K562 (cell line): ENCODE measurements around the gene LGI4. TPM values are rescaled to one million over a fixed set of nuclear protein-coding genes. Genes with fewer than 3 reads are reported as not detected.

ENCODE experiments used
- HDGF ChIP-seq: fragments of 450-650 bp; IDR thresholded peaks from 2 replicates; pipeline ENCODE4 v1.6.1; 2016
- MCM2 ChIP-seq: fragments of 450-650 bp; IDR thresholded peaks from 2 replicates; pipeline ENCODE4 v1.6.1; 2017; ENCODE audit warnings: low read depth, mild to moderate bottlenecking
- RAD21 ChIP-seq, 2 experiments: fragments of 250-450 bp in 1 of 2; fragments of 450-650 bp in 1 of 2; sonication (Bioruptor Pico) in 1 of 2; formaldehyde crosslinking in 1 of 2; IDR thresholded peaks in 1 of 2; conservative IDR thresholded peaks in 1 of 2; 2 replicates each; pipeline versions ENCODE4 v1.4.0 to v1.8.0; 2020 to 2022; ENCODE audit warnings: mild to moderate bottlenecking in 2 of 2, moderate library complexity in 1 of 2
- RBM22 ChIP-seq: fragments of 200-400 bp; formaldehyde crosslinking; IDR thresholded peaks from 2 replicates; pipeline ENCODE4 v1.6.1; 2018; ENCODE audit warnings: low read length, low read depth; ENCODE audit not compliant: poor library complexity, severe bottlenecking
- RNF219 ChIP-seq: fragments of 250-450 bp; sonication (Bioruptor Pico); IDR thresholded peaks from 2 replicates; pipeline ENCODE4 v1.5.0; 2022; ENCODE audit warnings: mild to moderate bottlenecking
- TAF15 ChIP-seq: fragments of 200-400 bp; formaldehyde crosslinking; IDR thresholded peaks from 2 replicates; pipeline ENCODE4 v1.6.1; 2017; ENCODE audit warnings: mild to moderate bottlenecking, low read depth, low read length, moderate library complexity
- THRB ChIP-seq: fragments of 450-650 bp; formaldehyde crosslinking; conservative IDR thresholded peaks from 2 replicates; pipeline ENCODE4 v1.4.0; 2022; ENCODE audit warnings: mild to moderate bottlenecking, missing genetic modification characterization
- TSC22D4 ChIP-seq: fragments of 450-650 bp; IDR thresholded peaks from 2 replicates; pipeline ENCODE4 v1.6.1; 2016; ENCODE audit warnings: missing genetic modification characterization, missing biosample characterization, control low read depth
- U2AF2 ChIP-seq: fragments of 200-400 bp; formaldehyde crosslinking; optimal IDR thresholded peaks from 2 replicates; pipeline ENCODE3; 2017; ENCODE audit warnings: low read depth, mild to moderate bottlenecking, low read length
- ZBTB5 ChIP-seq: fragments of 450-650 bp; IDR thresholded peaks from 2 replicates; pipeline ENCODE4 v1.6.1; 2017; ENCODE audit warnings: antibody characterized with exemption
- polyA plus RNA-seq, 8 experiments: library from polyadenylated mRNA; depleted of rRNA in 4 of 8; stranded (reverse) in 5 of 8; unstranded in 3 of 8; fragments of >200 nt; fragmentation: Nextera tagmentation in 2 of 8; fragmentation: Illumina TruSeq in 1 of 8; extraction: Ambion mirVana in 2 of 8; extraction: Trizol in 1 of 8; gene quantifications; 2 replicates each; pipeline versions ENCODE4 v1.2.1 to v1.2.3, GENCODE V29; 2011 to 2014; ENCODE audit warnings: inconsistent platforms in 1 of 8, missing spikeins in 1 of 8
- total RNA-seq, 7 experiments: library from RNA; depleted of rRNA in 6 of 7; stranded (reverse); fragments of >200 nt in 6 of 7; fragmentation: Illumina TruSeq in 2 of 7; extraction: Trizol in 2 of 7; gene quantifications; 2 replicates each; pipeline versions ENCODE4 v1.2.1 to v1.2.3, GENCODE V29; 2011 to 2021; ENCODE audit warnings: low replicate concordance in 1 of 7
- TF ChIP-seq, protein P1 (sequence below): sonication (generic); formaldehyde crosslinking; IDR thresholded peaks from 2 replicates; pipeline ENCODE4 v1.8.1; 2023; ENCODE audit warnings: mild to moderate bottlenecking, missing genetic modification reagents, moderate library complexity

LGI4 gene
- total and polyA plus RNA-seq, 9 of the 15 experiments (the other 6 are each of a cell fraction or from before 2014, with no cell fraction given), result 0.14 to 0.30 (median 0.24) TPM; not detected in 4

DNA sequence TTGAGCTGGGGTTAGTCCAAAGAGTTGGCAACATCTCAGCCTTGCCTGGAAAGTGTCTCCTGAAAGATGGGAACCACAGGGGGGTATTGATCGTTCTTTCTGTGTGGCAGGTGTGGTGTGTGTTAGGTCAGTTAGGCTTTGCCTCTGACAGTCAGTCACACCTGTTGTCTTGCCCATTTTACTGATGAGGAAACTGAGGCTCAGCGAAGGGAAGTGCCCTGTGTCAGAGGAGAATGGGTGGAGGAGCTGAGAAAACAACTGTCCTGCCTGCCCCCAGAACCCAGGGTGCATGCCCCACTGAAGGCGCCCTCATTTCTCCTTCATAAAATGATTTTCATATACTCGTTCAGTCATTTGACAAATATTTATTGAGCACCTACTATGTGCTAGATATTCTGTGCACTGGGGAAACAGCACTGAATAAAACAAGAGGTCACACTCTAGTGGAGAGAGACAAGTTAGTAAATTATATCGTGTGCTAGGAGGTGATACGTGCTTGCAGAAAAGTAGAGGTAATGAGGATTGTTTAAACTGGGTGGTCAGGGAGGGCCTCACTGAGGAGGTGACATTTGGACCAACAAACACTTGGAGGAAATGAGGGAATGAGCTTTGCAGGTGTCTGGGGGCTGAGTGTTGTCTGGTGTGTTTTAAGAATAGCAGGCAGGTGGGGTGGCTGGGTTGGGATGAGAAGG lies 21.3 kb upstream of the LGI4 start (continued):
- TF ChIP-seq, protein P1, sequence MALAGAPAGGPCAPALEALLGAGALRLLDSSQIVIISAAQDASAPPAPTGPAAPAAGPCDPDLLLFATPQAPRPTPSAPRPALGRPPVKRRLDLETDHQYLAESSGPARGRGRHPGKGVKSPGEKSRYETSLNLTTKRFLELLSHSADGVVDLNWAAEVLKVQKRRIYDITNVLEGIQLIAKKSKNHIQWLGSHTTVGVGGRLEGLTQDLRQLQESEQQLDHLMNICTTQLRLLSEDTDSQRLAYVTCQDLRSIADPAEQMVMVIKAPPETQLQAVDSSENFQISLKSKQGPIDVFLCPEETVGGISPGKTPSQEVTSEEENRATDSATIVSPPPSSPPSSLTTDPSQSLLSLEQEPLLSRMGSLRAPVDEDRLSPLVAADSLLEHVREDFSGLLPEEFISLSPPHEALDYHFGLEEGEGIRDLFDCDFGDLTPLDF (CRISPR knock-in tag), result no peak
- TF ChIP-seq MCM2 (no peak), U2AF2 (no peak), TAF15 (no peak), ZBTB5 (no peak), THRB (0 out of 2 replicates have a peak, but pooled peaks have one; percentile 7), RBM22 (no peak), RNF219 (CRISPR knock-in tag) (no peak), HDGF (0 out of 2 replicates have a peak, but pooled peaks have one; percentile 43), RAD21 (CRISPR knock-in tag; conservative IDR thresholded peaks at IDR 0.05 in 1 of 2, IDR thresholded peaks at IDR 0.05 in 1 of 2) (no peak), TSC22D4 (no peak)
